ENCODE measurements around the gene ABCA13. TPM values are rescaled to one million over a fixed set of nuclear protein-coding genes. Genes with fewer than 3 reads are reported as not detected.

ABCA13 gene
- total RNA-seq, 4 donors from 2014 or later: under 0.01 to 0.96 (median 0.35) TPM

DNA sequence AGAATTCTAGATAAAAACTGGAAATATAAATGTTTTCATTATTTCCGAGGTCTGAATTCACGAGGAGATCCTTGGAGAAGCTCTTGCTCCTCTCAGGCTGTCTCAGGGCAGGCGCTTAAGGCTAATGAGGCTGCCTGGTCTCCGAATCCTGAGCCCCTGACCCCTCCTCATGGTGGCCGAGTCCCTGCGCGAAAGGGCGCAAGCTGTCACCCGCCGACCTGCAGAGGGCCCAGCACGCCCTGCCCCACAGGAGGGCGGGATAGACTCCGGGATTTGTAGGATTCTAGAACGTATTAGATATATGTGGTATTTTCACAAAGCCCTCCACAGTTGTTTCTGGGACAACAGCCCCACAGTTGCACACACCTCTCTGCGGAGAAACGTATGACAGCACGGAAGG lies 284.1 kb downstream of the ABCA13 start:
- Histone ChIP-seq H3K4me3 (no peak overlapping the region), H3K36me3 (no peaks in the 10 kb centered on the region), H3K27me3 (no peaks in the 10 kb centered on the region), H3K9me3 (no peaks in the 10 kb centered on the region), H3K4me1 (no peaks in the 10 kb centered on the region), H3K27ac (no peak overlapping the region)
- DNase-seq: no peak
- in situ Hi-C loops (cut with MboI; ENCODE audit: low pct_ligation_motif_present in 1 of 4, low pct_unique_long_range_greater_than_20kb in 1 of 4, low sequenced_read_pairs in 3 of 4) (no loop called here), intact Hi-C loops (cut with DNase I; ENCODE audit: low total_unique reads) (no loop called here)
- TF ChIP-seq POLR2A (IDR thresholded peaks at IDR 0.05): no peak
- TF ChIP-seq EP300 (IDR thresholded peaks at IDR 0.05; ENCODE audit: low read depth): no peak
- TF ChIP-seq POLR2AphosphoS5 (IDR thresholded peaks at IDR 0.05): no peak
- TF ChIP-seq CTCF (IDR thresholded peaks at IDR 0.05): no peak
- WGBS, 2 donors (ENCODE audit: low coverage in 1 of 2): 94 to 100% methylated on average over 2 to 17 of the region's 17 CpGs

DNA sequence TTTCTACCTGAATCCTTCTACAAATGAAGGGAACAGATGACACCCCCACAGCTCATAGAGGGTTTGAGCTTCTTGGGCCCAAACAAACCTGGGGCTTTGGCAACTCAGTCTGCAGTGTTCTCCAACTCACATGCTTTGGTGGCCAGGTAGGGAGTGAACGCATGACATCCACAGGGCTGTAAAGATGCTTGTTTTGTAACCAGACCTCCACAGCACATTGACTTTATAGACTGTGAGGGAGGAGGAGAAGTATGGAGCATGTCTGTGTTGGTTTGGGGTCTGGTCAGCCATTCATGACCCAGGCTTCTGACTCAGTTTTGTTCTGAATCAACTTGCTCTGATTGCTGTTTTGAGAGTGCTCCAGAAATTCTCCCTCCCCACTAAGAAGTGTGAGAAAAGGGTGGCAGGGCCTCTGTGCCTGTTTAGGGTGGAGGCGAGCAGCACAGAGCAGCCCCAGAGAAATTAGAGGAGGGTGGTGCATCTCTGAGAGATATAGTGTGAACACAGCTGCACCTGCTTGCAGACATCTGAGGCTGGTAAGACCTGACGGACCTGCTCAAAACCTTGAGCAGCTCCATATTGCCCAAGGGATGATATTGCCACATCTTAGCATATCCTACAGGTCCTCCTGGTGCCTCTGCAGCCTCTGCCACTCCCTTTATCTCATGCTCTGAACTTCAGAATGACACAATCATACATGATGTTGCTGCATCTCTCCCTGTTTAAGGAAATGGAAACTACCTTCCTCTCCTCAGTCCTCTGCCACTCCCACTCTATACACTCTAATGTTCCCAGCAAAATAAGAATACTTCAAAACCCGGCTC lies 287.7 kb downstream of the ABCA13 start:
- intact Hi-C loops (cut with DNase I; ENCODE audit: low total_unique reads) (no loop called here), in situ Hi-C loops (cut with MboI; ENCODE audit: low pct_ligation_motif_present in 1 of 4, low pct_unique_long_range_greater_than_20kb in 1 of 4, low sequenced_read_pairs in 3 of 4) (no loop called here)
- no peaks in the 10 kb centered on the region for H3K4me1 ChIP-seq
- no peaks in the 10 kb centered on the region for H3K27me3 ChIP-seq
- no peak overlapping the region for H3K4me3 ChIP-seq
- TF ChIP-seq EP300 (IDR thresholded peaks at IDR 0.05; ENCODE audit: low read depth) (no peak), POLR2A (IDR thresholded peaks at IDR 0.05) (no peak), POLR2AphosphoS5 (IDR thresholded peaks at IDR 0.05) (no peak)
- H3K9me3 ChIP-seq: no peaks in the 10 kb centered on the region
- no peak overlapping the region for H3K27ac ChIP-seq
- no peak for DNase-seq
- no peaks in the 10 kb centered on the region for H3K36me3 ChIP-seq
- WGBS, 2 donors (ENCODE audit: low coverage in 1 of 2): 60 to 78% methylated on average over 1 to 4 of the region's 4 CpGs

- no peak overlapping the region for H3K4me3 ChIP-seq
- H3K9me3 ChIP-seq: no peaks in the 10 kb centered on the region
- WGBS, 2 donors (ENCODE audit: low coverage in 1 of 2): 83% methylated on average over 4 of the region's 4 CpGs; no CpG with 5 or more reads in 1 of the 2 donors
- no peaks in the 10 kb centered on the region for H3K27me3 ChIP-seq
- DNase-seq: no peak
- no peak overlapping the region for H3K27ac ChIP-seq
- no peaks in the 10 kb centered on the region for H3K36me3 ChIP-seq
- TF ChIP-seq EP300 (IDR thresholded peaks at IDR 0.05; ENCODE audit: low read depth) (no peak), POLR2AphosphoS5 (IDR thresholded peaks at IDR 0.05) (no peak), POLR2A (IDR thresholded peaks at IDR 0.05) (no peak), CTCF (IDR thresholded peaks at IDR 0.05) (no peak)
- no peaks in the 10 kb centered on the region for H3K4me1 ChIP-seq
- in situ Hi-C loops (cut with MboI; ENCODE audit: low pct_ligation_motif_present in 1 of 4, low pct_unique_long_range_greater_than_20kb in 1 of 4, low sequenced_read_pairs in 3 of 4) (no loop called here), intact Hi-C loops (cut with DNase I; ENCODE audit: low total_unique reads) (no loop called here)
Measured at GRCh38 chr7:48466713-48467112, 295.5 kb downstream of the ABCA13 start.

GRCh38 chr7:48471196-48471595 lies 299.9 kb downstream of the ABCA13 start:
- Histone ChIP-seq H3K36me3 (no peaks in the 10 kb centered on the region), H3K27me3 (no peaks in the 10 kb centered on the region), H3K27ac (no peak overlapping the region), H3K4me3 (no peak overlapping the region), H3K4me1 (no peaks in the 10 kb centered on the region), H3K9me3 (no peaks in the 10 kb centered on the region)
- 52 to 68% methylated on average over 5 of the region's 5 CpGs for WGBS, 2 donors (ENCODE audit: low coverage in 1 of 2)
- intact Hi-C loops (cut with DNase I; ENCODE audit: low total_unique reads) (no loop called here), in situ Hi-C loops (cut with MboI; ENCODE audit: low pct_ligation_motif_present in 1 of 4, low pct_unique_long_range_greater_than_20kb in 1 of 4, low sequenced_read_pairs in 3 of 4) (no loop called here)
- DNase-seq: no peak
- TF ChIP-seq EP300 (IDR thresholded peaks at IDR 0.05; ENCODE audit: low read depth): no peak
- TF ChIP-seq POLR2AphosphoS5 (IDR thresholded peaks at IDR 0.05): no peak
- no peak for TF ChIP-seq POLR2A (IDR thresholded peaks at IDR 0.05)
- TF ChIP-seq CTCF (IDR thresholded peaks at IDR 0.05): no peak
